GM21619 (cell line): ENCODE measurements around the gene TBC1D16.
"Not testable (repeated sequence)": the region's sequence is repeated elsewhere in the genome, so short reads cannot be mapped to it uniquely, and the experiment has no call there.

ENCODE experiments used
- ATAC-seq: cut with Tn5 transposase; IDR thresholded peaks from one replicate; pipeline ENCODE4 v1.9.1; 2021; ENCODE audit not compliant: unreplicated experiment

Gene TBC1D16

GRCh38 chr17:79975498-79976134 is 60.1 kb downstream of the TBC1D16 start:
- ATAC-seq: no peak

GRCh38 chr17:79974566-79975497 is 60.8 kb downstream of the TBC1D16 start:
- no peak for ATAC-seq

- no peak for ATAC-seq
These were observed 64.0 kb downstream of the TBC1D16 start for GRCh38 chr17:79971651-79972050.

- no peak for ATAC-seq
These were observed 65.0 kb downstream of the TBC1D16 start for GRCh38 chr17:79970576-79971068.

- ATAC-seq: no peak
These were observed 65.8 kb downstream of the TBC1D16 start for GRCh38 chr17:79969906-79970305.

GRCh38 chr17:79968116-79968515 is 67.6 kb downstream of the TBC1D16 start:
- ATAC-seq: no peak

- no peak for ATAC-seq
These were observed 69.0 kb downstream of the TBC1D16 start for GRCh38 chr17:79966681-79967080.

- no peak for ATAC-seq
These were observed 69.9 kb downstream of the TBC1D16 start for GRCh38 chr17:79965806-79966205.

- not testable (repeated sequence) for ATAC-seq
These were observed 73.2 kb downstream of the TBC1D16 start for GRCh38 chr17:79962467-79962866.

- ATAC-seq: not testable (repeated sequence)
These were observed 74.1 kb downstream of the TBC1D16 start for GRCh38 chr17:79961567-79961966.

GRCh38 chr17:79960788-79961522 is 74.7 kb downstream of the TBC1D16 start:
- ATAC-seq: no peak

GRCh38 chr17:79959042-79959441 is 76.6 kb downstream of the TBC1D16 start:
- ATAC-seq: no peak

- no peak for ATAC-seq
These were observed 78.8 kb downstream of the TBC1D16 start for GRCh38 chr17:79956853-79957252.

GRCh38 chr17:79956441-79956735 is 79.3 kb downstream of the TBC1D16 start:
- not testable (repeated sequence) for ATAC-seq

GRCh38 chr17:79955691-79956440 is 79.8 kb downstream of the TBC1D16 start:
- ATAC-seq: no peak

- ATAC-seq: no peak
These were observed 80.5 kb downstream of the TBC1D16 start for GRCh38 chr17:79955167-79955549.

GRCh38 chr17:79954281-79955166 is 81.1 kb downstream of the TBC1D16 start:
- no peak for ATAC-seq

- ATAC-seq: no peak
These were observed 82.3 kb downstream of the TBC1D16 start for GRCh38 chr17:79953335-79953734.

GRCh38 chr17:79952901-79953300 is 82.8 kb downstream of the TBC1D16 start:
- no peak for ATAC-seq
